Endothelial cell (in vitro differentiated cells): Measurements from ENCODE around the gene CD84. TPM values are rescaled to one million over a fixed set of nuclear protein-coding genes. Genes with fewer than 3 reads are reported as not detected.
"Not testable (repeated sequence)": the region's sequence is repeated elsewhere in the genome, so short reads cannot be mapped to it uniquely, and the experiment has no call there.

ENCODE experiments used
- DNase-seq: peaks from one replicate; pipeline ENCODE4 v3.0.0; 2021; ENCODE audit warnings: low spot score
- H3K27ac Mint-ChIP-seq: one replicate; pipeline ENCODE4 v1.8.0; 2021; ENCODE audit warnings: mixed read lengths, inconsistent platforms; ENCODE audit not compliant: unreplicated experiment
- H3K27me3 Mint-ChIP-seq: one replicate; pipeline ENCODE4 v1.8.0; 2021; ENCODE audit warnings: mild to moderate bottlenecking, moderate library complexity, mixed read lengths, inconsistent platforms; ENCODE audit not compliant: unreplicated experiment
- H3K36me3 Mint-ChIP-seq: one replicate; pipeline ENCODE4 v1.8.0; 2021; ENCODE audit warnings: mild to moderate bottlenecking, low read depth, mixed read lengths, inconsistent platforms; ENCODE audit not compliant: unreplicated experiment
- H3K4me1 Mint-ChIP-seq: one replicate; pipeline ENCODE4 v1.8.0; 2021; ENCODE audit warnings: mild to moderate bottlenecking, mixed read lengths, inconsistent platforms; ENCODE audit not compliant: unreplicated experiment
- H3K4me3 Mint-ChIP-seq: one replicate; pipeline ENCODE4 v1.8.0; 2021; ENCODE audit warnings: mild to moderate bottlenecking, mixed read lengths, inconsistent platforms; ENCODE audit not compliant: unreplicated experiment
- H3K9me3 Mint-ChIP-seq: one replicate; pipeline ENCODE4 v1.8.0; 2021; ENCODE audit warnings: mixed read lengths, inconsistent platforms; ENCODE audit not compliant: unreplicated experiment
- total RNA-seq: library from RNA; stranded (reverse); fragmentation: NEBNext Ultra II Directional; extraction: Animal tissue kit (Norgen Biotek cat#: 25700); gene quantifications from one replicate; pipeline ENCODE4 v1.2.1, GENCODE V29; 2021; ENCODE audit not compliant: unreplicated experiment
- TF ChIP-seq, protein P1 (sequence below): fragments of 200-600 bp; sonication (generic); IDR thresholded peaks from one replicate; pipeline ENCODE4 v1.5.0; 2021; ENCODE audit warnings: antibody characterized with exemption; ENCODE audit not compliant: unreplicated experiment

Gene CD84
- total RNA-seq, 1 donor from 2014 or later: not detected

DNA sequence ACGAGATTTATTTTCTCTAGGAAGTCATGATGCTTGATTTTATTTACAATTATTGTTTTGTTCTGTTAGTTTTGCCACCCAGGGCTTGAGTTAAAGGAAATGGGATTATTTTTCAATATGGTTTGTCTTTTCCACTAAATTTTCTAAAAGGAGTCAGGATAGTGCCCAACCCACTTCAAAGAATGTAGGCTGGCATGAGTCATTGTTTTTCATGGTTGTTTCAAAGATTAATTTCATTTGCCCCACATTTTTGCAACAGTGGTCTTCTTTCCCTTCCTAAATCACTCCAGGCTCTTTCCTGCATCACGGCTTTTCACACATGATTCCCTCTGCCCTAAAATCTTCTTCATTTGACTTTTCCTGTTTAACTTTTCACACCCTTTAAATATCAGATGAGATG, 58.7 kb downstream of the CD84 start:
- TF ChIP-seq, protein P1, sequence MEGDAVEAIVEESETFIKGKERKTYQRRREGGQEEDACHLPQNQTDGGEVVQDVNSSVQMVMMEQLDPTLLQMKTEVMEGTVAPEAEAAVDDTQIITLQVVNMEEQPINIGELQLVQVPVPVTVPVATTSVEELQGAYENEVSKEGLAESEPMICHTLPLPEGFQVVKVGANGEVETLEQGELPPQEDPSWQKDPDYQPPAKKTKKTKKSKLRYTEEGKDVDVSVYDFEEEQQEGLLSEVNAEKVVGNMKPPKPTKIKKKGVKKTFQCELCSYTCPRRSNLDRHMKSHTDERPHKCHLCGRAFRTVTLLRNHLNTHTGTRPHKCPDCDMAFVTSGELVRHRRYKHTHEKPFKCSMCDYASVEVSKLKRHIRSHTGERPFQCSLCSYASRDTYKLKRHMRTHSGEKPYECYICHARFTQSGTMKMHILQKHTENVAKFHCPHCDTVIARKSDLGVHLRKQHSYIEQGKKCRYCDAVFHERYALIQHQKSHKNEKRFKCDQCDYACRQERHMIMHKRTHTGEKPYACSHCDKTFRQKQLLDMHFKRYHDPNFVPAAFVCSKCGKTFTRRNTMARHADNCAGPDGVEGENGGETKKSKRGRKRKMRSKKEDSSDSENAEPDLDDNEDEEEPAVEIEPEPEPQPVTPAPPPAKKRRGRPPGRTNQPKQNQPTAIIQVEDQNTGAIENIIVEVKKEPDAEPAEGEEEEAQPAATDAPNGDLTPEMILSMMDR: no peak

DNA sequence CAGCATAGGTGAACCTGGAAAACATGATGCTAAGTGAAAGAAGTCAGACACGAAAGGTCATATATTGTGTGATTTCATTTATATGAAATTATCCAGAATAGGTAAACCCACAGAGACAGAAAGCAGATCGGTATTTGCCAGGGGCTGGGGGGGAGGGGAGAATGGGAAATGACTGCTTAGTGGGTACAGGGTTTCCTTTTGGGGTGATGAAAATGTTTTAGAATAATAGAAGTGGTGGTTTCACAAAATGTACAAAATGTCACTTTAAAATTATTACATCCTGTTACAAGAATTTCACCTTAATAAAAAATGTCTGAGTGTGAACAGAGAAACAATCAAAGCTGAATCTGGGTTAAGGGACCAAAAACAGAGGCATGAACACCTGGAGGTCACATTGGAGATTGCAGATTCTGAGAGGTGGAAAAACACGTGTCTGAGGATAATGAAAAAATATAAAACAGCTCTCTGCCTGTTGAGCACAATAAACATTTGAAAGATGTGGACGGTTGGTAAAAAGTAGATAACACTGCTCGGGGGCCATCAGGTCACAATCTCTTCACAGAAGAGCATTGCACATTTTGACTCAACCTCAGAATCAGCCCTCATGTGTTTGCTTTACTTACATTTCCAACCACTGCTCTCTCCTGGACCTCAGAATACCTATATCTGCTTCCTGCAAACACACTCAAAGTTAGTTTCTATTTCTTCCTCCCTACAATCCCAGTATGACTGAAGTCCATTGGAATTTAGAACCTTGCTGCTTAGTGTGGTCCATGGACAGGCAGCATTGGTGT, 59.5 kb downstream of the CD84 start:
- Mint-ChIP-seq H3K36me3 (no peaks in the 10 kb centered on the region), H3K9me3 (no peaks in the 10 kb centered on the region), H3K4me1 (peaks cover 21% of the 10 kb centered on the region), H3K4me3 (no peak overlapping the region), H3K27ac (no peak overlapping the region), H3K27me3 (no peaks in the 10 kb centered on the region)
- no peak for DNase-seq
- TF ChIP-seq, protein P1: peak; percentile 41

More for the DNA sequence above, 58.7 kb downstream of the CD84 start:
- DNase-seq: no peak
- no peaks in the 10 kb centered on the region for H3K36me3 Mint-ChIP-seq
- no peak overlapping the region for H3K27ac Mint-ChIP-seq
- H3K4me1 Mint-ChIP-seq: peaks cover 21% of the 10 kb centered on the region
- H3K27me3 Mint-ChIP-seq: no peaks in the 10 kb centered on the region
- no peak overlapping the region for H3K4me3 Mint-ChIP-seq
- H3K9me3 Mint-ChIP-seq: no peaks in the 10 kb centered on the region

DNA sequence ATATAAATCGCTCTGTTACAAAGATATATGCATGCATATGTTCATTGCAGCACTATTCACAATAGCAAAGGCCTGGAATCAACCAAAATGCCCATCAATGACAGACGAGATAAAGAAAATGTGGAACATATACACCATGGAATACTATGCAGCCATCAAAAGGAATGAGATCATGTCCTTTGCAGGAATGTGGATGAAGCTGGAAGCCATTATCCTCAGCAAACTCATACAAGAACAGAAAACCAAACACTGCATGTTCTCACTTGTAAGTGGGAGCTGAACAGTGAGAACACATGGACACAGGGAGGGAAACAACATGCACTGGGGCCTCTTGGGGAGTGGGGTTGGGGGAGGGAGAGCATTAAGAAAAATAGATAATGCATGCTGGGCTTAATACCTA, 61.8 kb downstream of the CD84 start:
- H3K4me1 Mint-ChIP-seq: peaks cover 21% of the 10 kb centered on the region
- not testable (repeated sequence) for H3K4me3 Mint-ChIP-seq, H3K9me3 Mint-ChIP-seq, H3K36me3 Mint-ChIP-seq, DNase-seq, H3K27me3 Mint-ChIP-seq, H3K27ac Mint-ChIP-seq

DNA sequence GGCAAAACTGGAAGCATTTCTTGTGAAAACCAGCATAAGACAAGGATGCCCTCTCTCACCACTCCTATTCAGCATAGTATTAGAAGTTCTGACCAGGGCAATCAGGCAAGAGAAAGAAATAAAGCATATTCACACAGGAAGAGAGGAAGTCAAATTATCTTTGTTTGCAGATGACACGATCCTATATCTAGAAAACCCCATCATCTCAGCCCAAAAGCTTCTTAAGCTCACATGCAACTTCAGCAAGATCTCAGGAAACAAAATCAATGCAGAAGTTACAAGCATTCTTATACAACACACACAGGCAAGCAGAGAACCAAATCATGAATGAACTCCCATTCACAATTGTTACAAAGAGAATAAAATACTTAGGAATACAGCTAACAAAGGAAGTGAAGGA, 63.4 kb downstream of the CD84 start:
- H3K36me3 Mint-ChIP-seq, H3K4me3 Mint-ChIP-seq, H3K27me3 Mint-ChIP-seq, DNase-seq, H3K9me3 Mint-ChIP-seq, H3K27ac Mint-ChIP-seq: not testable (repeated sequence)
- peaks cover 18% of the 10 kb centered on the region for H3K4me1 Mint-ChIP-seq

DNA sequence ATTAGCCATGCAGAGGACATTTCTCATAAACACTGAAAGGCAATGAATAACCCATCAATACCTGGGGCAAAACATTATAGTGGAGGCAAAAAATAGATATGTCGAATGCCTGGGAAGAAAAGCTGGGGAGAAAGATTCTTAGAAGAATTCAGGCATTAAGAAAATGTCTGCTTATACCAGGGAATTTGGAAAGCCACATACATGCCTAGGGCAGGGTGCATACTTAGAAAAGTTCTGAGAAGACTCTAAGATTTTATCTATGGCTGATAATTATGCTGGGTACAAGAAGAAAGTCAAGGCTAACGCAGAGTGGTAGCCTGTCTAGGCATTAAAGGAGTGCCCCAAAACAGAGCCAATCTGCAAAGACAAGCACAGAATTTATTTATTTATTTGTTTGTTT, 74.6 kb downstream of the CD84 start:
- DNase-seq: no peak
- Mint-ChIP-seq H3K27ac (no peak overlapping the region), H3K4me3 (no peak overlapping the region), H3K27me3 (no peaks in the 10 kb centered on the region), H3K9me3 (no peaks in the 10 kb centered on the region), H3K4me1 (no peaks in the 10 kb centered on the region), H3K36me3 (no peaks in the 10 kb centered on the region)
- TF ChIP-seq, protein P1: no peak

DNA sequence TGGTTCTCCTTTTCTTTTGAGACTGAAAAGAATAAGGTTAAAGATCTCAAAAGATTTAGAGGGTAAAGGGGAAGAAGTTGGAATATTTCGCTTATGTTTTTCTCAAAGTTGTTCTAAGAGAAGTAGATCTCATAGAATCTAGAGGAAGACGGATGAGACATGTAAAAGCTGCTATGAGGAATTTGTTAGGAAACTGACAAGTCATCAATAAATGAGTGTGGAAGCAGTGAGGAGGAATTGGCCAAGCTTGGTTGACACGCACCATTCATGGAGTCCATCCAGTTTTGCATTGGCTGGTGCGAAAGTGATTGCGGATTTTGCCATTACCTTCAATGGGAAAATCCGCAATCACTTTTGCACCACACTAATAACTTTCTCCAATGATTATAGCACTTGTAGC, 76.2 kb downstream of the CD84 start:
- H3K4me3 Mint-ChIP-seq: no peak overlapping the region
- H3K36me3 Mint-ChIP-seq: no peaks in the 10 kb centered on the region
- no peaks in the 10 kb centered on the region for H3K27me3 Mint-ChIP-seq
- DNase-seq: no peak
- H3K9me3 Mint-ChIP-seq: peaks cover 6% of the 10 kb centered on the region
- H3K27ac Mint-ChIP-seq: no peak overlapping the region
- no peaks in the 10 kb centered on the region for H3K4me1 Mint-ChIP-seq
- TF ChIP-seq, protein P1: no peak
